Measurements from ENCODE around the gene VPS29. TPM values are rescaled to one million over a fixed set of nuclear protein-coding genes. Genes with fewer than 3 reads are reported as not detected.

Gene VPS29
- total and polyA plus RNA-seq, 2 donors (not counting 1 experiment from before 2014, with no cell fraction given): 115 to 118 TPM

GRCh38 chr12:110501399-110501751 is 536 bp downstream of the VPS29 start:
- Histone ChIP-seq H3K36me3 (replicated peaks in 1 of 2; ENCODE audit: control extremely low read depth in 1 of 2, control insufficient read depth in 1 of 2, extremely low read depth in 1 of 2, insufficient read depth in 2 of 2, low read length in 1 of 2) (peaks cover 0 to 2% of the 10 kb centered on the region in 2 experiments), H3K27ac (ENCODE audit: low read length in 2 of 2) (peak overlapping the region; percentile 80 to 84), H2AFZ (ENCODE audit: insufficient read depth, low read depth, low read length, poor library complexity, severe bottlenecking) (peak overlapping the region; percentile 100), H3K79me2 (ENCODE audit: control insufficient read depth, insufficient read depth, low read length) (peaks cover 56% of the 10 kb centered on the region), H4K20me1 (ENCODE audit: control insufficient read depth, insufficient read depth, low read length, poor library complexity, severe bottlenecking) (no peaks in the 10 kb centered on the region), H3K9ac (ENCODE audit: low read length) (peak overlapping the region; percentile 82), H3K4me1 (ENCODE audit: control insufficient read depth in 2 of 2, insufficient read depth in 2 of 2, low read length in 2 of 2) (peaks cover 19 to 20% of the 10 kb centered on the region in 2 donors), H3K4me3 (ENCODE audit: control extremely low read depth in 1 of 5, extremely low read depth in 1 of 5, insufficient read depth in 1 of 5, low read depth in 2 of 5, low read length in 4 of 5) (peak overlapping the region; percentile 90 to 99 (median 95)), H3K9me3 (ENCODE audit: control extremely low read depth in 1 of 3, control insufficient read depth in 2 of 3, insufficient read depth in 1 of 3, low read length in 2 of 3) (no peaks in the 10 kb centered on the region), H3K27me3 (replicated peaks in 1 of 4; ENCODE audit: control extremely low read depth in 1 of 4, control insufficient read depth in 3 of 4, insufficient read depth in 4 of 4, low read length in 3 of 4) (no peaks in the 10 kb centered on the region), H3K4me2 (replicated peaks; ENCODE audit: low read depth, low read length, poor library complexity, severe bottlenecking) (peak overlapping the region; percentile 80)
- Mint-ChIP-seq H3K27me3 (no peaks in the 10 kb centered on the region), H3K27ac (peak overlapping the region; percentile 96), H3K4me3 (peak overlapping the region; percentile 93), H3K9me3 (ENCODE audit: insufficient read depth) (no peaks in the 10 kb centered on the region), H3K4me1 (peaks cover 30% of the 10 kb centered on the region)
- ATAC-seq (ENCODE audit: low read depth): peak; percentile 1
- intact Hi-C loops (cut with micrococcal nuclease): loop anchor here (5.0 kb wide), 1 partner anchor 219 kb away; the partner anchor contains the start of gene ATP2A2
- ChIA-PET POLR2A (interaction anchor here (0.5 to 1.7 kb wide), 3 partner anchors 27 to 51 kb away, joined by 3 to 13 read pairs (median 10); partner anchors contain the start of genes ARPC3, FAM216A and GPN3), CTCF (interaction anchor here (0.8 to 4.3 kb wide), 5 partner anchors 32 to 100 kb away, joined by 4 to 25 read pairs (median 11); partner anchors contain the start of genes ARPC3, FAM216A and GPN3)
- WGBS (ENCODE audit: insufficient coverage): 2% methylated on average over 15 of the region's 17 CpGs
- TF ChIP-seq EZH2 (IDR thresholded peaks at IDR 0.05; ENCODE audit: borderline replicate concordance, insufficient read depth, low read depth, low read length, poor library complexity, severe bottlenecking): no peak
- DNase-seq: no peak

GRCh38 chr12:110498984-110499706 is 2.8 kb downstream of the VPS29 start:
- Mint-ChIP-seq H3K27me3 (no peaks in the 10 kb centered on the region), H3K4me1 (peaks cover 30% of the 10 kb centered on the region), H3K27ac (peak overlapping the region; percentile 35), H3K4me3 (peak overlapping the region; percentile 27), H3K9me3 (ENCODE audit: insufficient read depth) (no peaks in the 10 kb centered on the region)
- Histone ChIP-seq H3K27me3 (replicated peaks in 1 of 4; ENCODE audit: control extremely low read depth in 1 of 4, control insufficient read depth in 3 of 4, insufficient read depth in 4 of 4, low read length in 3 of 4) (no peaks in the 10 kb centered on the region), H3K79me2 (ENCODE audit: control insufficient read depth, insufficient read depth, low read length) (peaks cover 61% of the 10 kb centered on the region), H3K4me2 (replicated peaks; ENCODE audit: low read depth, low read length, poor library complexity, severe bottlenecking) (no peak overlapping the region), H2AFZ (ENCODE audit: insufficient read depth, low read depth, low read length, poor library complexity, severe bottlenecking) (no peak overlapping the region), H3K9ac (ENCODE audit: low read length) (no peak overlapping the region), H4K20me1 (ENCODE audit: control insufficient read depth, insufficient read depth, low read length, poor library complexity, severe bottlenecking) (no peaks in the 10 kb centered on the region), H3K4me3 (ENCODE audit: control extremely low read depth in 1 of 5, extremely low read depth in 1 of 5, insufficient read depth in 1 of 5, low read depth in 2 of 5, low read length in 4 of 5) (no peak overlapping the region), H3K4me1 (ENCODE audit: control insufficient read depth in 2 of 2, insufficient read depth in 2 of 2, low read length in 2 of 2) (peaks cover 19 to 20% of the 10 kb centered on the region in 2 donors), H3K36me3 (replicated peaks in 1 of 2; ENCODE audit: control extremely low read depth in 1 of 2, control insufficient read depth in 1 of 2, extremely low read depth in 1 of 2, insufficient read depth in 2 of 2, low read length in 1 of 2) (peaks cover 1 to 16% of the 10 kb centered on the region in 2 experiments), H3K27ac (ENCODE audit: low read length in 2 of 2) (peak overlapping the region in 1 of 2 donors; percentile 34), H3K9me3 (ENCODE audit: control extremely low read depth in 1 of 3, control insufficient read depth in 2 of 3, insufficient read depth in 1 of 3, low read length in 2 of 3) (no peaks in the 10 kb centered on the region)
- WGBS (ENCODE audit: insufficient coverage): no CpG with 5 or more reads among the region's 4 CpGs
- TF ChIP-seq EZH2 (IDR thresholded peaks at IDR 0.05; ENCODE audit: borderline replicate concordance, insufficient read depth, low read depth, low read length, poor library complexity, severe bottlenecking) (no peak), CTCF (IDR thresholded peaks at IDR 0.05) (no peak)
- ChIA-PET POLR2A (interaction anchor here (1.3 kb wide), 1 partner anchor 49 kb away, joined by 3 read pairs; no protein-coding TSS in a partner anchor), CTCF (interaction anchor here (0.6 to 4.3 kb wide), 8 partner anchors 13 to 389 kb away, joined by 3 to 25 read pairs (median 4); partner anchors contain the start of genes ARPC3, FAM216A and GPN3)
- no peak for DNase-seq
- no peak for ATAC-seq (ENCODE audit: low read depth)
- intact Hi-C loops (cut with micrococcal nuclease): no loop called here

All from B cell (primary cell).